Subcutaneous adipose tissue (tissue), 4 donors: ENCODE results near the gene HOOK2. TPM values are rescaled to one million over a fixed set of nuclear protein-coding genes. Genes with fewer than 3 reads are reported as not detected.

ENCODE experiments used
- CTCF ChIP-seq: fragments of 450-650 bp; IDR thresholded peaks from one replicate; pipeline ENCODE4 v1.5.1; 2016; ENCODE audit warnings: low read depth, mild to moderate bottlenecking, control low read depth, antibody characterized with exemption, moderate library complexity
- total RNA-seq, 4 donors: library from RNA; depleted of rRNA; stranded (reverse); fragments of >200 nt; gene quantifications; one replicate each; pipeline ENCODE4 v1.1.0, GENCODE V29; 2016

The HOOK2 gene
- total RNA-seq, 4 donors from 2014 or later = 17.1 to 290 (median 36.9) TPM

GRCh38 chr19:12790628-12791344 lies 15.4 kb upstream of the HOOK2 start:
- TF ChIP-seq CTCF = no peak

GRCh38 chr19:12789904-12790619 lies 14.7 kb upstream of the HOOK2 start:
- TF ChIP-seq CTCF = no peak

- no peak for TF ChIP-seq CTCF
These were observed 13.9 kb upstream of the HOOK2 start for GRCh38 chr19:12789098-12789903.

- TF ChIP-seq CTCF = no peak
These were observed 13.3 kb upstream of the HOOK2 start for GRCh38 chr19:12788682-12789097.

GRCh38 chr19:12788042-12788681 lies 12.8 kb upstream of the HOOK2 start:
- no peak for TF ChIP-seq CTCF

- no peak for TF ChIP-seq CTCF
These were observed 12.1 kb upstream of the HOOK2 start for GRCh38 chr19:12787458-12787857.

GRCh38 chr19:12786952-12787351 lies 11.6 kb upstream of the HOOK2 start:
- TF ChIP-seq CTCF = no peak
